Heart right ventricle (tissue), 16 donors: ENCODE measurements around the gene ATP10A. TPM values are rescaled to one million over a fixed set of nuclear protein-coding genes. Genes with fewer than 3 reads are reported as not detected.
A peak's percentile ranks its signal among the peaks of the same experiment; 100 is the strongest.

Experiments used
- ATAC-seq, 8 donors: fragments of 200-7000 bp; cut with Tn5 transposase; one replicate each; pipeline ENCODE4 v1.9.1; 2020; ENCODE audit warnings: mild to moderate bottlenecking in 8 of 8, moderate library complexity in 8 of 8, moderate number of reproducible peaks in 1 of 8
- DNase-seq, 2 donors: peaks; one replicate each; pipeline ENCODE4 v3.0.0-alpha.2; 2020
- H3K27ac ChIP-seq, 10 donors: fragments of 200-600 bp; sonication (generic) in 2 of 10; one replicate each; pipeline versions ENCODE4 v1.5.0 to v1.8.0; 2020 to 2022; ENCODE audit warnings: mild to moderate bottlenecking in 3 of 10
- H3K27me3 ChIP-seq, 7 donors: fragments of 200-600 bp; one replicate each; pipeline ENCODE4 v1.8.0; 2021 to 2022; ENCODE audit warnings: mild to moderate bottlenecking in 2 of 7
- H3K36me3 ChIP-seq, 9 donors: fragments of 200-600 bp; sonication (generic) in 1 of 9; one replicate each; pipeline versions ENCODE4 v1.5.0 to v1.8.0; 2020 to 2022; ENCODE audit warnings: mild to moderate bottlenecking in 2 of 9
- H3K4me1 ChIP-seq, 9 donors: fragments of 200-600 bp; sonication (generic) in 1 of 9; one replicate each; pipeline versions ENCODE4 v1.5.0 to v1.8.0; 2020 to 2022; ENCODE audit warnings: mild to moderate bottlenecking in 4 of 9
- H3K4me3 ChIP-seq, 10 donors: fragments of 200-600 bp; sonication (generic) in 2 of 10; one replicate each; pipeline versions ENCODE4 v1.5.0 to v1.8.0; 2020 to 2022; ENCODE audit warnings: mild to moderate bottlenecking in 7 of 10, moderate library complexity in 2 of 10
- H3K9me3 ChIP-seq, 11 donors: fragments of 200-600 bp in 10 of 11; sonication (generic) in 2 of 11; one replicate each; pipeline versions ENCODE4 v1.5.0 to v1.8.0; 2013 to 2022; ENCODE audit warnings: mild to moderate bottlenecking in 2 of 11, control low read depth in 1 of 11, moderate library complexity in 1 of 11
- CTCF ChIP-seq, 9 donors: fragments of 200-600 bp; sonication (generic) in 2 of 9; IDR thresholded peaks; one replicate each; pipeline versions ENCODE4 v1.5.0 to v1.8.0; 2021 to 2022; ENCODE audit warnings: antibody characterized with exemption in 9 of 9, mild to moderate bottlenecking in 5 of 9, moderate library complexity in 1 of 9
- WGBS, 2 donors: extraction: QIAGEN DNeasy Blood & Tissue Kit; methylation state at CpG; one replicate each; pipeline ENCODE4 v1.1.7; 2013; ENCODE audit warnings: inconsistent platforms in 1 of 2; 5-methylcytosine and 5-hydroxymethylcytosine counted together
- intact Hi-C, 10 donors: fragments of 100-400 bp; cut with DNase I; formaldehyde crosslinking; loops; one replicate each; pipeline versions ENCODE4 v1.11.1 to v1.14.2; 2022
- polyA plus RNA-seq, 2 donors: library from polyadenylated mRNA; stranded (reverse); fragments of 200-250 nt; gene quantifications; one replicate each; pipeline ENCODE4 v1.2.3, GENCODE V29; 2013
- total RNA-seq, 10 donors: library from RNA; stranded (reverse); fragmentation: NEBNext Ultra II Directional in 3 of 10; extraction: Animal tissue kit (Norgen Biotek cat#: 25700) in 3 of 10; gene quantifications; one replicate each; pipeline versions ENCODE4 v1.2.1 to v1.2.4, GENCODE V29; 2021 to 2023
- donor health status: Arrhythmogenic right ventricular cardiomyopathy.
- donor health status: ischemic (EF 13 %, LVEDD 7.1; RV severe dilation, severe dysfunction).
- donor health status: healthy with polysubstance abuse.
- donor health status: DM: no; HTN: yes; CAD: no.
- donor health status: DM: no; HTN: no; CAD: no.
- donor health status: ischemic (EF 25% LVEDD 6.9; RV normal size, moderate dysfunction).
- donor health status: ischemic (EF 25% LVEDD 5.7; RV mildly dilated, moderate dysfunction).
- donor health status: healthy.
- donor health status: DM: yes; HTN: yes; CAD: no.
- donor health status: Ischemic cardiomyopathy.
- donor health status: ischemic (EF 35%, LVEDD 5.7; RV mildly dilated, moderate dysfunction).
- donor health status: nonischemic (EF 11% LVEDD 7.7; RV severe dilation, severe dysfunction).
- donor health status: DM: yes; HTN: yes; CAD: no.
- donor health status: PGD.
- donor health status: ischemic (EF 29% LVEDD 5.4; RV normal size, mild dysfunction).
- donor health status: nonischemic (EF 23%, LVEDD 6.1; RV moderate dilation, normal function).

ATP10A gene
- total and polyA plus RNA-seq, 12 donors: 0.45 to 2.2 (median 0.89) TPM

GRCh38 chr15:25901811-25902605 lies 38.9 kb upstream of the ATP10A start:
- TF ChIP-seq CTCF (IDR thresholded peaks at IDR 0.05): no peak
- no peaks in the 10 kb centered on the region for H3K36me3 ChIP-seq
- H3K27me3 ChIP-seq: no peaks in the 10 kb centered on the region
- no peak overlapping the region for H3K4me3 ChIP-seq
- ATAC-seq (no peak), DNase-seq (no peak)
- intact Hi-C loops: no loop called here
- H3K27ac ChIP-seq: no peak overlapping the region
- 92 to 95% methylated on average over 14 of the region's 14 CpGs for WGBS, 2 donors
- H3K9me3 ChIP-seq: no peaks in the 10 kb centered on the region
- H3K4me1 ChIP-seq: no peaks in the 10 kb centered on the region

- no peaks in the 10 kb centered on the region for H3K36me3 ChIP-seq
- no peaks in the 10 kb centered on the region for H3K9me3 ChIP-seq
- no peak overlapping the region for H3K27ac ChIP-seq
- TF ChIP-seq CTCF (IDR thresholded peaks at IDR 0.05): no peak
- ATAC-seq (peak in 2 of 8 donors; percentile 57 to 64), DNase-seq (no peak)
- intact Hi-C loops: no loop called here
- H3K4me3 ChIP-seq: no peak overlapping the region
- 71 to 86% methylated on average over 5 of the region's 5 CpGs for WGBS, 2 donors
- H3K27me3 ChIP-seq: no peaks in the 10 kb centered on the region
- H3K4me1 ChIP-seq: no peaks in the 10 kb centered on the region
Observed at GRCh38 chr15:25900901-25901300, 37.8 kb upstream of the ATP10A start.

- H3K27me3 ChIP-seq: no peaks in the 10 kb centered on the region
- no peak overlapping the region for H3K4me3 ChIP-seq
- no peaks in the 10 kb centered on the region for H3K36me3 ChIP-seq
- no peak for ATAC-seq
- no peak overlapping the region for H3K27ac ChIP-seq
- TF ChIP-seq CTCF (IDR thresholded peaks at IDR 0.05): no peak
- DNase-seq: no peak
- 71 to 72% methylated on average over 2 of the region's 2 CpGs for WGBS, 2 donors
- H3K9me3 ChIP-seq: no peaks in the 10 kb centered on the region
- H3K4me1 ChIP-seq: no peaks in the 10 kb centered on the region
- intact Hi-C loops: no loop called here
Observed at GRCh38 chr15:25900431-25900830, 37.3 kb upstream of the ATP10A start.

GRCh38 chr15:25899870-25900269 lies 36.7 kb upstream of the ATP10A start:
- Histone ChIP-seq H3K27ac (no peak overlapping the region), H3K27me3 (no peaks in the 10 kb centered on the region), H3K36me3 (no peaks in the 10 kb centered on the region), H3K4me1 (no peaks in the 10 kb centered on the region), H3K4me3 (no peak overlapping the region), H3K9me3 (peaks cover 0 to 2% (median 0%) of the 10 kb centered on the region in 11 donors)
- intact Hi-C loops: no loop called here
- no peak for TF ChIP-seq CTCF (IDR thresholded peaks at IDR 0.05)
- no peak for ATAC-seq
- DNase-seq: no peak
- WGBS, 2 donors: 83 to 92% methylated on average over 1 of the region's 1 CpG
